CD14-positive monocyte (primary cell): Measurements from ENCODE around the gene EPHA6. TPM values are rescaled to one million over a fixed set of nuclear protein-coding genes. Genes with fewer than 3 reads are reported as not detected.

Experiments
- DNase-seq, 3 donors: peaks; one replicate each; pipeline ENCODE4 v3.0.0-alpha.2; 2011 to 2022
- H2AFZ ChIP-seq: 2 replicates; pipeline ENCODE4 v1.6.0; 2012; ENCODE audit warnings: mild to moderate bottlenecking, low read depth, low read length, inconsistent platforms; ENCODE audit not compliant: insufficient read depth, poor library complexity, severe bottlenecking
- H3K27ac ChIP-seq, 2 donors: 1 replicate in 1 of 2; 2 replicates in 1 of 2; pipeline ENCODE4 v1.5.1; 2012 to 2013; ENCODE audit warnings: low read length in 2 of 2, control low read depth in 1 of 2, inconsistent platforms in 1 of 2, low read depth in 1 of 2, mild to moderate bottlenecking in 1 of 2
- H3K27me3 ChIP-seq, 2 donors: one replicate each; pipeline versions ENCODE4 v1.6.0 to v1.6.1; 2011 to 2013; ENCODE audit warnings: low read length in 2 of 2; ENCODE audit not compliant: control insufficient read depth in 2 of 2, insufficient read depth in 2 of 2
- H3K36me3 ChIP-seq, 2 donors: replicated peaks in 1 of 2; 1 replicate in 1 of 2; 2 replicates in 1 of 2; pipeline versions ENCODE4 v1.5.1 to v1.6.1; 2012 to 2013; ENCODE audit warnings: low read length in 2 of 2, control low read depth in 1 of 2, inconsistent platforms in 1 of 2, mild to moderate bottlenecking in 1 of 2; ENCODE audit not compliant: insufficient read depth in 2 of 2, control insufficient read depth in 1 of 2
- H3K4me1 ChIP-seq, 2 donors: 1 replicate in 1 of 2; 2 replicates in 1 of 2; pipeline versions ENCODE4 v1.5.1 to v1.6.1; 2012 to 2013; ENCODE audit warnings: low read length in 2 of 2, control low read depth in 1 of 2, inconsistent platforms in 1 of 2, mild to moderate bottlenecking in 1 of 2, moderate library complexity in 1 of 2; ENCODE audit not compliant: insufficient read depth in 2 of 2, control insufficient read depth in 1 of 2
- H3K4me2 ChIP-seq: replicated peaks from 2 replicates; pipeline ENCODE3; 2012; ENCODE audit warnings: low read length, moderate library complexity, mild to moderate bottlenecking; ENCODE audit not compliant: poor library complexity, severe bottlenecking; ENCODE audit errors: extremely low read depth
- H3K4me3 ChIP-seq, 3 experiments: fragments of 200-600 bp in 1 of 3; sonication (generic) in 1 of 3; replicated peaks in 1 of 3; 1 replicate in 2 of 3; 2 replicates in 1 of 3; pipeline ENCODE4 v1.5.1; 2011 to 2013; ENCODE audit warnings: low read length in 3 of 3, mild to moderate bottlenecking in 3 of 3, control low read depth in 2 of 3, low read depth in 2 of 3, inconsistent platforms in 1 of 3, moderate library complexity in 1 of 3
- H3K79me2 ChIP-seq: 2 replicates; pipeline ENCODE4 v1.6.0; 2012; ENCODE audit warnings: mild to moderate bottlenecking, control low read depth, inconsistent platforms, low read length, moderate library complexity; ENCODE audit not compliant: insufficient read depth
- H3K9ac ChIP-seq: 2 replicates; pipeline ENCODE4 v1.6.0; 2017; ENCODE audit warnings: low read length, mild to moderate bottlenecking; ENCODE audit not compliant: insufficient read depth, poor library complexity, severe bottlenecking
- H3K9me3 ChIP-seq, 2 donors: replicated peaks in 1 of 2; 1 replicate in 1 of 2; 2 replicates in 1 of 2; pipeline versions ENCODE4 v1.5.1 to v1.6.1; 2012 to 2013; ENCODE audit warnings: low read length in 2 of 2, control low read depth in 1 of 2; ENCODE audit not compliant: control insufficient read depth in 1 of 2, insufficient read depth in 1 of 2
- H4K20me1 ChIP-seq: 2 replicates; pipeline ENCODE4 v1.6.0; 2012; ENCODE audit warnings: mild to moderate bottlenecking, low read length, control low read depth, moderate library complexity; ENCODE audit not compliant: insufficient read depth
- H3K27ac Mint-ChIP-seq, 7 donors: one replicate each; pipeline ENCODE4 v1.8.0; 2020; ENCODE audit warnings: mild to moderate bottlenecking in 7 of 7, mixed read lengths in 7 of 7, moderate library complexity in 6 of 7, inconsistent platforms in 2 of 7
- H3K27me3 Mint-ChIP-seq, 3 donors: one replicate each; pipeline ENCODE4 v1.8.0; 2021 to 2022; ENCODE audit warnings: low read depth in 3 of 3, mild to moderate bottlenecking in 3 of 3, mixed read lengths in 3 of 3, moderate library complexity in 3 of 3, inconsistent platforms in 1 of 3
- H3K36me3 Mint-ChIP-seq, 2 donors: one replicate each; pipeline ENCODE4 v1.8.0; 2020; ENCODE audit warnings: mixed read lengths in 2 of 2, inconsistent platforms in 1 of 2, mild to moderate bottlenecking in 1 of 2
- H3K4me1 Mint-ChIP-seq: one replicate; pipeline ENCODE4 v1.8.0; 2020; ENCODE audit warnings: mild to moderate bottlenecking, mixed read lengths
- H3K4me3 Mint-ChIP-seq, 2 donors: one replicate each; pipeline ENCODE4 v1.8.0; 2020; ENCODE audit warnings: mild to moderate bottlenecking in 2 of 2, mixed read lengths in 2 of 2, moderate library complexity in 1 of 2
- H3K9me3 Mint-ChIP-seq, 7 donors: one replicate each; pipeline ENCODE4 v1.8.0; 2020 to 2022; ENCODE audit warnings: mixed read lengths in 7 of 7, mild to moderate bottlenecking in 6 of 7, moderate library complexity in 6 of 7, inconsistent platforms in 2 of 7
- WGBS: methylation state at CpG from one replicate; pipeline ENCODE4 v1.1.5; 2013; ENCODE audit warnings: missing lambda C conversion rate; ENCODE audit not compliant: insufficient coverage; 5-methylcytosine and 5-hydroxymethylcytosine counted together
- intact Hi-C, 2 donors: fragments of 100-400 bp; cut with micrococcal nuclease; formaldehyde crosslinking; loops; one replicate each; pipeline versions ENCODE4 v1.15.0 to v1.15.1; 2023
- polyA plus RNA-seq, 3 donors: library from polyadenylated mRNA; depleted of rRNA in 1 of 3; unstranded in 2 of 3; stranded (reverse) in 1 of 3; fragments of 300-500 nt in 2 of 3; fragments of >200 nt in 1 of 3; fragmentation: Illumina TruSeq in 2 of 3; gene quantifications; 1 replicate in 2 of 3; 2 replicates in 1 of 3; pipeline ENCODE4 v1.2.3, GENCODE V29; 2012 to 2021
- TF ChIP-seq, protein P1 (sequence below): fragments of 200-600 bp; IDR thresholded peaks from one replicate; pipeline ENCODE4 v1.8.0; 2022; ENCODE audit warnings: antibody characterized with exemption, mild to moderate bottlenecking

The EPHA6 gene
- polyA plus RNA-seq, 3 donors, result not detected

DNA sequence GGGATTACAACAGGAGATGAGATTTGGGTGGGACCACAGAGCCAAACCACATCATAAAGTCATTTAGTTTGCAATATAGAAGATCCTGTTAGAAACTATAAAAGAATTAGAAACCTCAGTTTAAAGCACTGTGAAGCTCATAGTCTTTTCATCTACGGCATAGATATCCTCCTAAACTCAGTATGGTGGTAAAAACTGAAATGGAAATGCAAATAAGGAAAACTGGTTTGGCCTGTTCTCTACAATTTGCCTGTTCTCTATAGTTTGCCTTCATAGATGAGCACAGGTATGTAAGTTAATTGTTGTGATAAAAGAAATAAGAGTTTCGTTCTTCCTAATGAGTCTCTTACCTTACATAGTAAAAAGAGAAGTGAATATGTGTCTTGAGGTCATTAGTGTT is 618.5 kb downstream of the EPHA6 start:
- Histone ChIP-seq H2AFZ (no peak overlapping the region), H3K4me1 (no peaks in the 10 kb centered on the region), H4K20me1 (no peaks in the 10 kb centered on the region), H3K27ac (no peak overlapping the region), H3K36me3 (no peaks in the 10 kb centered on the region), H3K9ac (no peak overlapping the region), H3K9me3 (no peaks in the 10 kb centered on the region), H3K27me3 (no peaks in the 10 kb centered on the region), H3K4me2 (no peak overlapping the region), H3K79me2 (no peaks in the 10 kb centered on the region), H3K4me3 (no peak overlapping the region)
- TF ChIP-seq, protein P1, sequence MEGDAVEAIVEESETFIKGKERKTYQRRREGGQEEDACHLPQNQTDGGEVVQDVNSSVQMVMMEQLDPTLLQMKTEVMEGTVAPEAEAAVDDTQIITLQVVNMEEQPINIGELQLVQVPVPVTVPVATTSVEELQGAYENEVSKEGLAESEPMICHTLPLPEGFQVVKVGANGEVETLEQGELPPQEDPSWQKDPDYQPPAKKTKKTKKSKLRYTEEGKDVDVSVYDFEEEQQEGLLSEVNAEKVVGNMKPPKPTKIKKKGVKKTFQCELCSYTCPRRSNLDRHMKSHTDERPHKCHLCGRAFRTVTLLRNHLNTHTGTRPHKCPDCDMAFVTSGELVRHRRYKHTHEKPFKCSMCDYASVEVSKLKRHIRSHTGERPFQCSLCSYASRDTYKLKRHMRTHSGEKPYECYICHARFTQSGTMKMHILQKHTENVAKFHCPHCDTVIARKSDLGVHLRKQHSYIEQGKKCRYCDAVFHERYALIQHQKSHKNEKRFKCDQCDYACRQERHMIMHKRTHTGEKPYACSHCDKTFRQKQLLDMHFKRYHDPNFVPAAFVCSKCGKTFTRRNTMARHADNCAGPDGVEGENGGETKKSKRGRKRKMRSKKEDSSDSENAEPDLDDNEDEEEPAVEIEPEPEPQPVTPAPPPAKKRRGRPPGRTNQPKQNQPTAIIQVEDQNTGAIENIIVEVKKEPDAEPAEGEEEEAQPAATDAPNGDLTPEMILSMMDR, result no peak
- Mint-ChIP-seq H3K27me3 (no peaks in the 10 kb centered on the region), H3K4me1 (no peaks in the 10 kb centered on the region), H3K36me3 (no peaks in the 10 kb centered on the region), H3K27ac (no peak overlapping the region), H3K9me3 (peaks cover 0 to 7% (median 0%) of the 10 kb centered on the region in 7 donors), H3K4me3 (no peak overlapping the region)
- no CpG with 5 or more reads among the region's 2 CpGs for WGBS
- DNase-seq, result no peak
- intact Hi-C loops, result no loop called here

DNA sequence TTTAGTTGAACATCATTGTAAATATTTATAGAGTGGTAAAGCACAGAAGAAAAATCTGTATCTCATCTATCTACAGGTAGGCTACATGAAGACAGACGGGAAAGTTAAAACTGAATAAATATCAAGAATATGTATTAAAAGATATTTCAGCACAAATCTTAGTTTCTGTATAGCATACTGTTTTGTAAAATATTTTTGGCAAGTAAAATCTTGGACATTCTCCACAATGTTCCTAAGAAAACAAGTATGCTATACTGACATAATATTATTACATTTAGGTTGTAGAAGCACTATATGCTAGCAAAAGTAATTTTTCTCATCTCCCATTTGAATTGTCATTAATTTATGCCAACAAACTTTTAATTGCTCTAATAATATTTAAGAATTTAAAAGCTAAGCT is 623.7 kb downstream of the EPHA6 start:
- intact Hi-C loops, result no loop called here
- no peak overlapping the region for H3K4me3 Mint-ChIP-seq

More for the DNA sequence above, 623.7 kb downstream of the EPHA6 start:
- H3K36me3 Mint-ChIP-seq, result no peaks in the 10 kb centered on the region
- Histone ChIP-seq H3K9me3 (no peaks in the 10 kb centered on the region), H2AFZ (no peak overlapping the region), H3K79me2 (no peaks in the 10 kb centered on the region), H4K20me1 (no peaks in the 10 kb centered on the region), H3K36me3 (no peaks in the 10 kb centered on the region), H3K9ac (no peak overlapping the region), H3K4me2 (no peak overlapping the region), H3K4me3 (no peak overlapping the region), H3K27me3 (no peaks in the 10 kb centered on the region), H3K4me1 (no peaks in the 10 kb centered on the region), H3K27ac (no peak overlapping the region)
- no peak for DNase-seq
- H3K9me3 Mint-ChIP-seq, result peaks cover 0 to 9% (median 0%) of the 10 kb centered on the region in 7 donors
- peaks cover 0 to 1% (median 0%) of the 10 kb centered on the region in 3 donors for H3K27me3 Mint-ChIP-seq
- no CpG with 5 or more reads among the region's 1 CpG for WGBS
- TF ChIP-seq, protein P1, result no peak
- no peaks in the 10 kb centered on the region for H3K4me1 Mint-ChIP-seq
- no peak overlapping the region for H3K27ac Mint-ChIP-seq
